AG04449 (cell line): Measurements from ENCODE around the gene SLC17A8.

Experiments
- CTCF ChIA-PET: fragments of 350-600 bp; formaldehyde crosslinking; extraction: SDS; loops from one replicate; lab custom pipeline; 2021; ENCODE audit warnings: antibody characterized with exemption; lab: Yijun Ruan, JAX
- POLR2A ChIA-PET: fragments of 400-600, 350-600 bp; formaldehyde crosslinking; extraction: SDS; loops from one replicate; lab custom pipeline; 2020; ENCODE audit warnings: antibody characterized with exemption, inconsistent platforms; lab: Yijun Ruan, JAX
- DNase-seq: peaks from one replicate; pipeline ENCODE4 v3.0.0-alpha.2; 2010; ENCODE audit warnings: low read depth, low spot score
- H3K4me3 ChIP-seq: 2 replicates; pipeline ENCODE4 v1.5.1; 2011; ENCODE audit warnings: low read depth, mild to moderate bottlenecking, control low read depth, low read length
- TF ChIP-seq, protein P1 (sequence below): IDR thresholded peaks from one replicate; pipeline ENCODE4 v1.5.1; 2011; ENCODE audit warnings: mild to moderate bottlenecking, moderate library complexity, low read length, control low read depth, inconsistent platforms; ENCODE audit not compliant: insufficient read depth; ENCODE audit errors: missing control alignments

Gene SLC17A8

DNA sequence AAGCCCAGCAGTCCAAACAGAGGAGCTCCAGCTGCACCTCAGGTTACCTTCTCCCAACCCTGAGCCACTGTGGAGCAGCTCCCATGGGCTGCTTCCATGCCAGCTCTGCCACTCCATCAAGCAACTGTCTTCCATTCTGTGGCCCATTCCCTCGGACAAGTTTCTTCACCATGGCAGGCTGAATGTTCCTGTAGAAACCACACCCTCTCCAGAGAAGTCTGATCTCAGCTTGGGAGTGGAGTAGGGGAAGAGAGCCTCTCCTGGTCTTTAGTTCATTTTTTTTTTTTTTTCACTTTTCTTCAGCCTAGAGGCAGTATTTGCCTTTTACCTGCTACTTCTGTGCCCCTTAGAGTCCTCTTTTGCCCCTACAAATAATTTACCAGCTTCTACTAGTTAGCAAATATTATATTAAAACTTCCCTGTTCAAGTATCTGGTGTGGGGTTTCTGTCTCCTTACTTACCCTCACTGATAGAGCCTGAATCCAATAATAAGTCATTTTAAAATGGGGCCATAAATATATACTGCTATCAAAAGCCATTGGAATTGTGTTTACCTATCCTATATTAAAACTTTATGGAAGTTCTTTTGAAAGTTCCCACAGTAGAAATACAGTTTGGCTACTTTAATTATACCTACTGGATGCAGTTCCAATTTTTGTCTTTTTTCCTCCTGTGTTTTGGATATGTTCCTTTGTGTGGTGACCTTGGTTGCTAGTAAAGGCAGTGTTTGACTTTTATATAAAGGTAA, 11.7 kb upstream of the SLC17A8 start:
- POLR2A ChIA-PET = interaction anchor here (0.6 to 0.7 kb wide), 2 partner anchors 29 to 119 kb away, joined by 3 to 5 read pairs; no protein-coding TSS in a partner anchor

DNA sequence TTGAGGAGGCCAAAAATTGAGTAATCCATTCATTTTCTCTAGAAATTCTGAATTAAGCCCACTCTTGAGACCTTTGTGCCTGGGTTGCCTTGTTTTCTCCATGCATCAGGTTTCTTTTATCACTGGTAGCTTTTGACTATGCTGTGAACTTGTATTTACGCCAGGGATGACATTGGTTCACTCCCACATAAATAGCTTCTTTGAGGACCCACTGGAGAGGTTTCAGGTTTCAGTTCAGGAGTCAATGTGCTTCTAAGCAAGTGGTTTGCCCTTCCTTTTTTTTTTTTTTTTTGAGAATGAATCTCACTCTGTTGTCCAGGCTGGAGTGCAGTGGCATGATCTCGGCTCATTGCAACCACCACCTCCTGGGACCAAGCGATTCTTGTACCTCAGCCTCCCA, 10.2 kb upstream of the SLC17A8 start:
- H3K4me3 ChIP-seq = no peak overlapping the region
- DNase-seq = no peak
- ChIA-PET CTCF (interaction anchor here (1.3 to 6.8 kb wide), 6 partner anchors 9 to 386 kb away, joined by 3 to 85 read pairs (median 19); partner anchors contain the start of gene SLC17A8), POLR2A (no interaction called here)
- TF ChIP-seq, protein P1, sequence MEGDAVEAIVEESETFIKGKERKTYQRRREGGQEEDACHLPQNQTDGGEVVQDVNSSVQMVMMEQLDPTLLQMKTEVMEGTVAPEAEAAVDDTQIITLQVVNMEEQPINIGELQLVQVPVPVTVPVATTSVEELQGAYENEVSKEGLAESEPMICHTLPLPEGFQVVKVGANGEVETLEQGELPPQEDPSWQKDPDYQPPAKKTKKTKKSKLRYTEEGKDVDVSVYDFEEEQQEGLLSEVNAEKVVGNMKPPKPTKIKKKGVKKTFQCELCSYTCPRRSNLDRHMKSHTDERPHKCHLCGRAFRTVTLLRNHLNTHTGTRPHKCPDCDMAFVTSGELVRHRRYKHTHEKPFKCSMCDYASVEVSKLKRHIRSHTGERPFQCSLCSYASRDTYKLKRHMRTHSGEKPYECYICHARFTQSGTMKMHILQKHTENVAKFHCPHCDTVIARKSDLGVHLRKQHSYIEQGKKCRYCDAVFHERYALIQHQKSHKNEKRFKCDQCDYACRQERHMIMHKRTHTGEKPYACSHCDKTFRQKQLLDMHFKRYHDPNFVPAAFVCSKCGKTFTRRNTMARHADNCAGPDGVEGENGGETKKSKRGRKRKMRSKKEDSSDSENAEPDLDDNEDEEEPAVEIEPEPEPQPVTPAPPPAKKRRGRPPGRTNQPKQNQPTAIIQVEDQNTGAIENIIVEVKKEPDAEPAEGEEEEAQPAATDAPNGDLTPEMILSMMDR = no peak

More for the DNA sequence above, 11.7 kb upstream of the SLC17A8 start:
- TF ChIP-seq, protein P1 = no peak
- CTCF ChIA-PET = interaction anchor here (0.7 to 2.5 kb wide), 4 partner anchors 110 to 389 kb away, joined by 3 to 10 read pairs (median 4); no protein-coding TSS in a partner anchor
- no peak overlapping the region for H3K4me3 ChIP-seq
- no peak for DNase-seq

DNA sequence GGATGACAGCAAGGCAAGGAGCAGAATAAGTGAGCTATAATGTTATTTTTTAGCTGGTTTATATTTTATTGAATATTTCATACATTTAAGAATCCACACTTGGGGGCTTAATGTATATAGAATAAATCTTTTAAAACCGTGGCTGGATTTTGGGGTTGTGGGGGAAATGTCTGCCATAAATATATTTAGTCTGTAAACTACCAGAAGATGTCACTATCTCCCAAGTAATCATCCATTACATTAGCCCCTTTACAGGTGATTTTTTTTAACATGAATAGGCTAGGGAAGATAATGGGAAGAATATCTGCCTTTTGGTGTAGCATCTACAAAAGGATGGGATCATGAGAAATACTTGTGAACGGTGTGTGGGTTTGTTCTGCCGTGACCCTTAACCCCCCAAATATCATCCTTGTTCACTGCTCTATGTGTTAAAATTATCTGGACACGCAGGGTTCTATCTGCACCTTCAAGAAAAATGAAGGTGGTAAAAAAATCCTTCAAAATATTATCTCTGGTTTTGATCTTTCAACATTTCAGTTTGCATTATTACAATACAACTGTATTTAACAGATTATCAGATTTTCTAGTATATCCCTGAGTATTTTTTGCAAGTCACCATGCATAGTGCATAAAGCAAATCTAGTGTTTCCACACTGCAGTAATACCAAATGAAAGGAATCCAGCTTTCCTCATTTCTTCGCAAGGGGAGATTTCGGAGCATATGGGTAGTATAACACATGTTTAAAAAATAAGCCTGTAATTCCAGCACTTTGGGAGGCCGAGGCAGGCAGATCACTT, 8.0 kb upstream of the SLC17A8 start:
- CTCF ChIA-PET = interaction anchor here (0.6 to 6.8 kb wide), 20 partner anchors 10 to 975 kb away, joined by 3 to 85 read pairs (median 4); partner anchors contain the start of gene SLC17A8
- H3K4me3 ChIP-seq = no peak overlapping the region
- POLR2A ChIA-PET = no interaction called here
- DNase-seq = no peak
- TF ChIP-seq, protein P1 = no peak

DNA sequence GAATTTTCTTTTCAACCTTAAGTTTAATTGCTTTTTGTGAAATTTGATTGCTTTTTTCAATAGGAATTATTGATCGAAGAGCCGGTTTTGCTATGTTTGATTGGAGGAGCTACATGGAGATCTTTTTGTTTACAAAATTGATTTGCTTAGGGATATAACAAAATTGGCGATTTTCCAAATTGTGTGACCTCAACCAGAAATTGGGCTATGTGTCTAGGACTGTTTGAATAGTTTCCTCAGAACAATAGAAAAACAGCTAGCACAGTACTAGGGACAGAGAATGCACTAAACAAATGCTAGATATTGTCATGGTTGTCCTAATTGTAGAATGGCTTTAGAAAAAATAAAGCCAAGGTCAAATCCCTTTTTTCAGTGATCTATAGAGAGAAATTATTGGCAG, 2.4 kb downstream of the SLC17A8 start:
- no peak for DNase-seq
- CTCF ChIA-PET = interaction anchor here (3.6 kb wide), 1 partner anchor 11 kb away, joined by 22 read pairs; no protein-coding TSS in a partner anchor
- POLR2A ChIA-PET = no interaction called here

DNA sequence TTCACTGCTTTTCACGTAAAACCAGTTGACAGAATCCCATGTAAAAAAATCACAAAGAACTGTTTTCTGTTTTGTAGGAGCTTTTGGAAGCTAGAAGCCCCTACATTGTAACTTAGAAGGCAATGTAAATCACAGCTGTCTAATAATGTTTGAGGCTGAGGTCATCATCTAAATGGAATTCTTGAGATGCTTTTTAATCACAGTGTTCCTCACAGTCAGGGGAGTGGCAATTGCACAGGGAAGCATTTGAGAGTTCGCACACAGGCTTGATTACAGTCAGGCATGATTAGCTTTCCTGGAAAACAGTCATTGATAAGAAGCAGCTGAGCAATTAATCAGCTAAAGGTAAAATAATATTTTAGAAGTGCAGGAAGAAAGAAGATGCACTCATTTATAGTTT, 2.9 kb downstream of the SLC17A8 start:
- ChIA-PET CTCF (interaction anchor here (1.5 to 3.6 kb wide), 2 partner anchors 12 to 195 kb away, joined by 4 to 22 read pairs; no protein-coding TSS in a partner anchor), POLR2A (no interaction called here)
- DNase-seq = no peak
- no peak overlapping the region for H3K4me3 ChIP-seq
- TF ChIP-seq, protein P1 = no peak

More for the DNA sequence above, 2.4 kb downstream of the SLC17A8 start:
- no peak overlapping the region for H3K4me3 ChIP-seq
- TF ChIP-seq, protein P1 = no peak

DNA sequence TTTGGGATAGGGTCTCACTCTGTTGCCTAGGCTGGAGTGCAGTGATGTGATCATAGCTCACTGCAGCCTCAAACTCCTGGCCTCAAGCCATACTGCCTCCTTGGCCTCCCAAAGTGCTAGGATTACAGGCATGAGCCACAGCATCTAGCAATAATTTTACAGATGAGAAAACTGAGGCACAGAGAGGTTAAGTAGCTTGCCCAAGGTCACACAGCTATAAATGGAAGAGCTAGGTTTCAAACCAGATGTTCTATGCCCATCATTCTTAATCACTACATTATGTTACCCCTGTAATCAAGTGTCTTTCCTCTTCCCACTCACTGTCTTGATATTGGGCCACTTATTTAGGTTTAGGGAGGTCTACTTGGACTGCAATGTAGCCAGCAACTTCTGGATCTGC, 3.6 kb downstream of the SLC17A8 start:
- H3K4me3 ChIP-seq = no peak overlapping the region
- POLR2A ChIA-PET = no interaction called here
- TF ChIP-seq, protein P1 = no peak
- no peak for DNase-seq
- CTCF ChIA-PET = interaction anchor here (1.5 to 3.6 kb wide), 2 partner anchors 12 to 195 kb away, joined by 4 to 22 read pairs; no protein-coding TSS in a partner anchor
